PC-9 (cell line): Measurements from ENCODE around the gene OGDHL.

ENCODE experiments used
- EZH2 ChIP-seq: fragments of 200-600 bp; sonication (generic); IDR thresholded peaks from 2 replicates; pipeline ENCODE4 v1.8.0; 2017; ENCODE audit warnings: antibody characterized with exemption, low read depth
- TF ChIP-seq, protein P1 (sequence below): fragments of 200-600 bp; sonication (generic); conservative IDR thresholded peaks from 2 replicates; pipeline ENCODE4 v1.6.1; 2017; ENCODE audit warnings: mixed run types, antibody characterized with exemption, mild to moderate bottlenecking, moderate library complexity

- TF ChIP-seq, protein P1, sequence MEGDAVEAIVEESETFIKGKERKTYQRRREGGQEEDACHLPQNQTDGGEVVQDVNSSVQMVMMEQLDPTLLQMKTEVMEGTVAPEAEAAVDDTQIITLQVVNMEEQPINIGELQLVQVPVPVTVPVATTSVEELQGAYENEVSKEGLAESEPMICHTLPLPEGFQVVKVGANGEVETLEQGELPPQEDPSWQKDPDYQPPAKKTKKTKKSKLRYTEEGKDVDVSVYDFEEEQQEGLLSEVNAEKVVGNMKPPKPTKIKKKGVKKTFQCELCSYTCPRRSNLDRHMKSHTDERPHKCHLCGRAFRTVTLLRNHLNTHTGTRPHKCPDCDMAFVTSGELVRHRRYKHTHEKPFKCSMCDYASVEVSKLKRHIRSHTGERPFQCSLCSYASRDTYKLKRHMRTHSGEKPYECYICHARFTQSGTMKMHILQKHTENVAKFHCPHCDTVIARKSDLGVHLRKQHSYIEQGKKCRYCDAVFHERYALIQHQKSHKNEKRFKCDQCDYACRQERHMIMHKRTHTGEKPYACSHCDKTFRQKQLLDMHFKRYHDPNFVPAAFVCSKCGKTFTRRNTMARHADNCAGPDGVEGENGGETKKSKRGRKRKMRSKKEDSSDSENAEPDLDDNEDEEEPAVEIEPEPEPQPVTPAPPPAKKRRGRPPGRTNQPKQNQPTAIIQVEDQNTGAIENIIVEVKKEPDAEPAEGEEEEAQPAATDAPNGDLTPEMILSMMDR, result no peak
- TF ChIP-seq EZH2, result no peak
Observed at GRCh38 chr10:49760789-49761188, 1.3 kb downstream of the OGDHL start.
